HG02938 (cell line): ENCODE data around the gene TNS3.

ENCODE experiments used
- ATAC-seq: cut with Tn5 transposase; IDR thresholded peaks from one replicate; pipeline ENCODE4 v1.9.1; 2021; ENCODE audit warnings: mild to moderate bottlenecking, moderate library complexity; ENCODE audit not compliant: unreplicated experiment

TNS3 gene

GRCh38 chr7:47320296-47320695 lies 261.6 kb downstream of the TNS3 start:
- no peak for ATAC-seq

GRCh38 chr7:47318395-47319182 lies 263.3 kb downstream of the TNS3 start:
- peak; percentile 47 for ATAC-seq

GRCh38 chr7:47317487-47317886 lies 264.4 kb downstream of the TNS3 start:
- ATAC-seq, result no peak

- ATAC-seq, result no peak
Observed at GRCh38 chr7:47314728-47315607, 266.9 kb downstream of the TNS3 start.

- ATAC-seq, result no peak
Observed at GRCh38 chr7:47314248-47314647, 267.7 kb downstream of the TNS3 start.

GRCh38 chr7:47313564-47313963 lies 268.3 kb downstream of the TNS3 start:
- ATAC-seq, result no peak

GRCh38 chr7:47311891-47312290 lies 270.0 kb downstream of the TNS3 start:
- ATAC-seq, result no peak

- ATAC-seq, result no peak
Observed at GRCh38 chr7:47310020-47310419, 271.9 kb downstream of the TNS3 start.

- no peak for ATAC-seq
Observed at GRCh38 chr7:47308808-47309207, 273.1 kb downstream of the TNS3 start.

- no peak for ATAC-seq
Observed at GRCh38 chr7:47307311-47307710, 274.6 kb downstream of the TNS3 start.

GRCh38 chr7:47304727-47305719 lies 276.9 kb downstream of the TNS3 start:
- no peak for ATAC-seq

GRCh38 chr7:47303695-47304453 lies 278.0 kb downstream of the TNS3 start:
- ATAC-seq, result no peak

GRCh38 chr7:47303014-47303694 lies 278.8 kb downstream of the TNS3 start:
- no peak for ATAC-seq

GRCh38 chr7:47302560-47302959 lies 279.4 kb downstream of the TNS3 start:
- ATAC-seq, result no peak

- no peak for ATAC-seq
Observed at GRCh38 chr7:47301657-47302295, 280.1 kb downstream of the TNS3 start.

GRCh38 chr7:47301105-47301477 lies 280.8 kb downstream of the TNS3 start:
- ATAC-seq, result no peak

GRCh38 chr7:47300472-47301104 lies 281.3 kb downstream of the TNS3 start:
- ATAC-seq, result no peak

GRCh38 chr7:47299496-47299895 lies 282.4 kb downstream of the TNS3 start:
- no peak for ATAC-seq

GRCh38 chr7:47298636-47299035 lies 283.3 kb downstream of the TNS3 start:
- ATAC-seq, result no peak
